GM19397 (cell line): ENCODE results near the gene FCN2.
"Not testable (repeated sequence)": the region's sequence is repeated elsewhere in the genome, so short reads cannot be mapped to it uniquely, and the experiment has no call there.

Experiments used
- ATAC-seq: cut with Tn5 transposase; IDR thresholded peaks from one replicate; pipeline ENCODE4 v1.9.1; 2021; ENCODE audit warnings: mild to moderate bottlenecking, moderate library complexity; ENCODE audit not compliant: unreplicated experiment

The FCN2 gene

GRCh38 chr9:134847138-134847537 lies 33.5 kb upstream of the FCN2 start:
- no peak for ATAC-seq

DNA sequence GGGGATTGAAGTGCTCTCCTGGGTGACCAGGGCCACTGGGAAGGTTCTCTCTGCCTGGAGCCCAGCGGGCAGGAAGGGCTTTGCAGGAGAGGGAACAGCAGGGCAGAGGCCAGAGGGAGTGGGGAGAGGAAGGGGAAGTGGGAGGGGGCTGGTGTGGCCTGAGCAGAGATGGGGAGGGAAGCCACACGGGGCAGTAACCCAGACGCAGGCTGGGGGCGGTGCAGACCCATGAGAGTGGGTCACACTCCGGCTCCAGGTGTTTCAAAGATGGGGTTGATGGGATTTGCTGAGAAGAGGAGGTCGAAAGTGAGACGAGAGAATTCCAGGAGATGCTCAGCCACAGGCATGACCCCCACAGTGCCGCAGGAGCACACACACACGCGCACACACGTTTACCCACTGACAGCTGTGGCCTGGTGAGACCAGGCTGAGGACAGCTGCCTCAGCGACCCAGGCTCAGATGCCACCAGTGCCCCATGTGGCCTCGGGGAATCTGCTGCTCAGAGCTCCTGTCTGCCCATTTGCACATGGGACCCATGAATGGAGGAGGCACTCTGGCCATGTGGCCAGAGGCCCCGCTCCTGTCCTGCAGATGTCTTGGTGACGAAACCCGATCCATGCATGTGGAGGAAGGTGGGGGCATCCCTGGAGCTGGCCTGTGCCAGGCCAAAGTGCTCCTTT lies 32.7 kb upstream of the FCN2 start:
- ATAC-seq = no peak

- ATAC-seq = no peak
Measured at GRCh38 chr9:134848504-134848903, 32.1 kb upstream of the FCN2 start.

DNA sequence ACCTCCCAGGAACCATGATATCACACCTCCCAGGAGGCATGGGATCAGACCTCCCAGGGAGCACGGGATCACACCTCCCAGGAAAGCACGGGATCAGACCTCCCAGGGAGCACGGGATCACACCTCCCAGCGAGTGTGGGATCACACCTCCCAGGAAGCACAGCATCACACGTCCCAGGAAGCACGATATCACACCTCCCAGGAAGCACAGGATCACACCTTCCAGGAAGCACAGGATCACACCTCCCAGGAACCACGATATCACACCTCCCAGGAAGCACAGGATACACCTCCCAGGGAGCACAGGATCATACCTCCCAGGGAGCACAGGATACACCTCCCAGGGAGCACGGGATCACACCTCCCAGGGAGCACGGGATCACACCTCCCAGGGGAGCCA lies 30.0 kb upstream of the FCN2 start:
- ATAC-seq = no peak

- no peak for ATAC-seq
Measured at GRCh38 chr9:134851020-134851419, 29.6 kb upstream of the FCN2 start.

DNA sequence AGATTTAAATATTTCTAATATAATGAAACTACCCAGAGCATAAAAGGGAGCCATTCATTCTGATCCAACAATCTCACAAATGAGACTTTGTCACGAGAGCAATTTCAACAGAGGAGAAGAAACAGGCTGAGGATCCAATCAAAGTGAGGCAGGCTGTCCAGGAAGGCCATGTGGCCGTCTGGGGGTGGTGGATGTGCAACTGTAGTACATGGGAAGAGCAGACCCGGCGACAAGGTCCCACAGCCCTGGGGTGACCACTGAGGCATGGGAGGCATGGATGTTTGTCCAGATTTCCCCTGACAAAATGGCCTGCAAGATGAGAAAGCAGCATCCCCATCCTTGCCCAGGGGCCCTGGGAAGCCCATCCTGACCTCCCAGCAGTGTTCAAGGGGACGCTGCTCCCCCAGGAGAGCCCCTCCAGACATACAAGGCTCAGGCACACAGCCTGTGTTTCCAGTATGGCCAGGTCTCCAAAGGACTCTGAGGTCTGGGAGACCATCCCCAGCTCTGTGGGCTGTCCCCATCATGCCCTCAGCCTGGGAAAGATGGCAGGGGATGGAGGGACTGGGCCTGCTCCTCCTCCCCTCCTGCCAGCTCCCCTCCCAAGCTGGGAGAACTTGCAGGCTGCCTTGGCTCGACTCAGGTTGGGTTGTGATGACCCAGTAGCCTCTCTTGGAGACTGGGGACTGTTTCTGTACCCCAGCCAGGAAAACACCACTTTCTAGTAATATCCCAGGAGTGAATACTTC lies 27.5 kb upstream of the FCN2 start:
- no peak for ATAC-seq

GRCh38 chr9:134853893-134854292 lies 26.7 kb upstream of the FCN2 start:
- ATAC-seq = no peak

DNA sequence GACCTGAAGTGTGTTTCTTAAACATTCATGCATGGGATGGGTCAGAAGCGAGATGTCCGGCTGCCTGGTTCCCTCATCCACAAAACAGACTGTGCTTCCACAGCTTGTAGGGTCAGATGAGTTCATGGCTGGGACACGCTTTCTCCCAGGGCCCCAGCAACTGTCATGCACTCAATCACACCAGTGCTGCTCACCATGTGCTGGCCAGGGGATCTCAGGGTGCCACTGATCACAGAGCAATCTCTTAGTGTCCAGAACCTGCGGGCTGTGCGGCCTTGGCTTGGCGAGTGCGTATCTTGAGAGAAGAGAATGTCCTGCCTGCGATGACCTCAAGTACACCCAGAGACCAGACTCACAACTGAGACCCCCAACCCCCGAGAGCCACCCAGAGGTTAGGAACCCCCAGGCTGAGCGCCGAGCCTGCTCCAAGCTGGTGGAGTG lies 26.0 kb upstream of the FCN2 start:
- no peak for ATAC-seq

- ATAC-seq = no peak
Measured at GRCh38 chr9:134855231-134855899, 25.2 kb upstream of the FCN2 start.

GRCh38 chr9:134855900-134856377 lies 24.7 kb upstream of the FCN2 start:
- ATAC-seq = no peak

- ATAC-seq = not testable (repeated sequence)
Measured at GRCh38 chr9:134857451-134857850, 23.2 kb upstream of the FCN2 start.

GRCh38 chr9:134858051-134858841 lies 22.4 kb upstream of the FCN2 start:
- peak; percentile 63 for ATAC-seq

DNA sequence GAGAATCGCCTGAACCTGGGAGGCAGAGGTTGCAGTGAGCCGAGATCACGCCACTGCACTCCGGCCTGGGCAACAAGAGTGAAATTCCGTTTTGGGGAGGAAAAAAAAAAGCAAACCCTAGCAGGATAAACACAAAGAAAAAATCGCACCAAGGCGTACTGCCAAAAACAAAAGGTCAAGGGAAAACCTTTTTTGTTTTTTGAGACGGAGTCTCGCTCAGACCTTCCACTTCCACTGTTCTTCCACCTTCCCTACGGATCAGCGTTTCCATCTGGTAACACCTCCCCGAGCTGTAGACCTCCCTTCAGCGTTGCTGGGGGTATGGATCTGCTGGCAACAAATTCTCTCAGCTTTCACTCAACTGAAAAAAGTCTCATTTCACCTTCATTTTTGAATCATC lies 20.1 kb upstream of the FCN2 start:
- ATAC-seq = no peak

GRCh38 chr9:134861595-134862334 lies 18.8 kb upstream of the FCN2 start:
- no peak for ATAC-seq

DNA sequence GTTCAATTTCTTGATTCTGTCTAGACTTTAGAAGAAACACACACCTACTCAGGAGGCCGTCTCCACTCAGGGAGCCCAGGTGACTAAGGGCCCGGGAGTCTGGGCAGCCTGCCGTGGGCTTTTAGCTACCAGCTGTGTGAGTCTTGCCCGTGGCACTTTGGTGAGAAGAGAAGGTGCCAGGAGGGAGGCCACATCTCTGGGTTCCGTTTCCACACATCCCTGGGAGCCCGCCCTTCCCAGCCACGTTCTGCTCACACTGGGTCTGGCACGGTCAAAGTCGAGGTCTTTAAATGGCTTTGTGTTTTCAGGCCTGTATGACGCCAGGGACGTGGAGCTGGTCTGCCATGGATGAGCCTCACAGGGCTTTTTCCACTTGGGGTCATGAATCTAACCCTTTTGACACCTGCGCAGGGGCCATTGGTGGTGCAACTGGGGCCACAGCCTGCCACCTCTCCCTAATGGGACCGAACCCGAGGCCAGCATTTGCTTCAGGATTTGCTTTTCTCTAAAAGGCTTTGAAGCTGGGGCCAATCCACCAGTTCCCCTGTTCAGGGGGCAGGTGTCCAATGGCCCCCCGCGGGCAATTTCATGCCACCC lies 17.2 kb upstream of the FCN2 start:
- no peak for ATAC-seq

DNA sequence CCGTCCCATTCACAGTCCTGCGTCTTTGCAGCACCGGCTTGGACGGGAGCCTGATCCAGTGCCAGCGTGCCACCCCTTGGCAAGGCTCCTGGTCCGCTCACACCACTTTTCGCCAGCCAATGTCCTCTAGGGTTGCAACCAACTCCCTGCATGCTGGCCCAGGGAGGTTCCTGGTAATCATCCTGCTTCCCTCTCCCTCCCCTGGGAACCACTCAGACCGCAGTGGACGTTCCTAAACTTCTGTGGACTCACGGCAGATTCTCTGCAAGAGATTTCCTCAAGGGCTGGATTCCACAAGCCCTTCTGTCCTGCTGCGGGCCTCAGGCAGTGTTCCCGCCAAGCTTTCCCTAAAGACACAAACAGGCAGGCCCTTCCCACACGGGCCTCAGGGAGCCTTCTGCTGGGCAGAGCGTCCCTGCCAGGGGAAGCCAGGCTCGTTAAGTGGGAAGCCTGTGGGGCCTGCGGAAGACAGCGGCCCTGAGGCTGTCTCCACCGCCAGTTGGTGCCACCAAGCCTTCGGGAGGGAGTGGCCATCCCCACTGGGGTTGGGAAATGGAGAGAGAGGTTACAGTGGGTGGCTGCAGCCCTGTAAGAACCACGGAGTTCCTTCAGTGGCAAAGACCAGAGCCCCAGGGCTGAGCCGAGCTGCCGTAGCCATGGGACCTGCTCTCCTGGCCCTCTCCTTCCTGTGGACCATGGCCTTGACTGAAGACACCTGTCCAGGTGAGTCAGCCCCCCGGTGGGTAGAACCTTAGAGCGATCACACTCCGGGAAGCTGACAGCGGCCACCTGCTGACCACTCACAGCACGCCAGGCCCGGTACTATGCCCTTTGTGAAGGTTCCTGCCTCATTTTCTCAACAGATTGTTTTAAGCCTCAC lies 16.4 kb upstream of the FCN2 start:
- ATAC-seq = no peak

GRCh38 chr9:134864821-134865190 lies 15.8 kb upstream of the FCN2 start:
- no peak for ATAC-seq

DNA sequence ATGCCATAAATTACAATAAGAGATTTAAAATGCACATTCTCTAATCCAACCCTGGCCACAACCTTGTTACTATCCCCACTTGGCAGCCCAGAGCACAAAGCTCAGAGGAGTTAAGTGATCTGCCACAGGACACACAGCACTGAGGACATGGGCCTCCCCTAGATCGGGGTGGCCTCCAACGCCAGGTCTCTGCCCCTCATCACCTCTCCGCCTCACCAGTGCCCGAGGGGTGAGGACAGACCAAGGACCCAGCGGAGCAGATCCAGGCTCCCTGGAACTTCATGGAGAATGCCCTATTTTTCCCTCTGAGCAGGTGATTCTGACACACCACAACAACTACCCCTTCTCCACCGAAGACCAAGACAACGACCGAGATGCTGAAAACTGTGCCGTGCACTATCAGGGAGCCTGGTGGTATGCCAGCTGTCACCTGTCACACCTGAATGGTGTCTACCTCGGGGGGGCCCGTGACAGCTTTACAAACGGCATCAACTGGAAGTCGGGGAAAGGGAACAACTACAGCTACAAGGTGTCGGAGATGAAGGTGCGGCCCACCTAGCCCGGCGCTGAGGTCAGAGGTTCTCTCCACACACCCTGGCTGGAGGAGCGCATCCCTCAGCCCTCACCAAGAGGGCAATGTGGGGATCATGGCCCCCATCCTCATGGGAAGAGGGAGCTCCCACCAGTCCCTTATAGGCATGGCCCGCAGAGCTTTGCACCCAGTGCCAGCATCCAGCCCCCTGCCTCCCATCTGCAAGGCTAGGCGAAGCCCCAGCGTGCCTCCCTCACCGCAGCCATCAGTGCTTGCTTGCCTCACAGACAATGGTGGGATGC lies 12.5 kb upstream of the FCN2 start:
- no peak for ATAC-seq
